Stimulated activated CD4-positive, alpha-beta T cell treated with anti-CD3 and anti-CD28 coated beads, Interleukin-12 subunit alpha, Interleukin-12 subunit beta, amount 100 ng/mL, for 48 hours (primary cell): ENCODE measurements around the gene RCHY1.
"Not testable (repeated sequence)": the region's sequence is repeated elsewhere in the genome, so short reads cannot be mapped to it uniquely, and the experiment has no call there.

Source experiments
- DNase-seq, 3 donors: peaks; one replicate each; pipeline ENCODE4 v3.0.0-alpha.2; 2020; ENCODE audit warnings: low read depth in 2 of 3, low spot score in 1 of 3

Gene RCHY1

DNA sequence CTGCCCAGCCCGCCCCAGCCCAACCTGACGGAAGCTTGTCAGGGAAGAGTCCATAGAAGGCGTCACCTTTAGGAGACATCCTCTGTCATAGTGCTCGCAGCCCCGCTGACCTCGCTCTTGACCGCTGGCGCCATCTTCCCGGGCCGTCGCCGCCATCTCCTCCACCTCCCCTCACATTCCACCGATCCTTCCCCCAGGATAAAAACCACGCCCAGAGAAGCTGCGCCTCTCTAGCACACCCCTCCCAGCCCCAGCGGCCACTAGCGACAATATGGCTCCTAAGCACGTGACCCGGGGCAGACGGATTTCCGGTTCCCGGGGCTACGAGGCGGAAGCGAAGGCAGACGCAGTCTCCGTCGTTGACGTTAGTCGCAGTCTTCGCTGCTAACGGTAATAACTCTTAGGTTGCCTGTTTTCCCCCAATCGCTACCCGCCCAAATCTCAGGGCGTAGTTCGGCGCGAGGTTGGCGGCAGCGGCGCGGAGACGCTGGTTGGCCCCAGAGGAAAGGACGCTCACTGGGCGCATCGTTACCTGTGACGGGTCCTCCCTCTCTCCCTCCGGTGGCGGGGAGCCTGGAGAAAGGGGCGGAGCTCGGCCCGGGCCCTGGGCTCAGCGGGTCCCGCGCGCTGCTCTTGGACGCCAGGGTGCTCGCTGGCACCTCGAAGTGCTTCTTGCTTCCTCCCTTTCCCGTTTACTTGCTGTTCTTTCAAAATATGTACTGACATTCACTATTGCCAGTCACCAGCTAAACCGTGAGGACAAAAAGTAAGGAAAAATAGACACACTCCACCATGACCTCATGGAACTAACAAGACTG is at the start of gene RCHY1, which contains the start of gene THAP6:
RCHY1 (minus strand) TSS at position 273 of the 818 bp plus-strand sequence; CDS start at position 156, 117 bp downstream.
THAP6 (plus strand) TSS at position 343 of the 818 bp plus-strand sequence. CDS start 980 bp downstream, outside the sequence.
- peak; percentile 87 to 89 (median 87) for DNase-seq

GRCh38 chr4:75561789-75562188 is 47.6 kb upstream of the RCHY1 start:
- DNase-seq: no peak

- DNase-seq: no peak
Observed at GRCh38 chr4:75557696-75558095, 43.5 kb upstream of the RCHY1 start.

DNA sequence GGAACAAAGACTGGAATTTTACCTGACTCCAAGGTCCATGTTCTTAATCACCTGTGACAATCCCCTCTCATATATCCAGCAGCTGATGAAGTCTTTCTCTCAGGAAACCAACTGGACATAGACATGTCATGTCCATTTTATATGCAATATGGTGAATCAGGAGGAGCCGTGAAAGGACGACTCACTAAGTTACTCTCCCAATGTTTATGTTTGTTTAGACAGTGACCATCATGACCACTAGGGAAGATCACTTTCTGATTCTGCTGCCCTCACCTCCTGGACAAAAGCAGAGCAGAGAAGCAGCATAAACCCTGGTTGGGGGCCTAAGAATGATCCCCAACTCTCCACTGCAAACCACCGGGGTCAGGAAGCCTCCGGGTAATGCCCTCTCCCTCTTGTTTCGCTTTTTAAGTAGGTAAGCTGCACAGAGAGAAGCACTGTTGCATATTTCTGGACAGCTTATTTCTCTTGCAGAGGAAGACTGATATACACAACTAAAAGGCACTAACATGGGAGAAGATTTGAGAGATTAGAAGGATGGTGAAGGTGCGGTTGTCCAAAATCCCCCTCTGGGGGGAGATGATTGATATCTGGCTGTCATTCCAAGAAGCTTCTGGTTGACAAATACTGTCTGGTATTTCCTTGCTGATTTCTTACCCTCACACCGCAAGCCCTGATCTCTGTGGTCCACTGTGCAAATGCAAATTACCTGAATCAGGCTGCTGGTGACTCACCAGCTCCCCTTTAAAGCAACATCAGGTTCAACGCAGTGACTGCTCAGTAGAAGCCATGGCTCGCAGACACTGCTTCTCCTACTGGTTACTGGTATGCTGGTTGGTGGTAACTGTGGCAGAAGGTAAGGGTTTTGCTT is 41.3 kb upstream of the RCHY1 start, which contains the start of gene ODAPH:
ODAPH (plus strand) TSS at position 773 of the 871 bp plus-strand sequence; CDS start at position 790, 17 bp downstream.
- DNase-seq: peak in 2 of 3 donors; percentile 6 to 13

- DNase-seq: no peak
Observed at GRCh38 chr4:75552452-75552851, 38.2 kb upstream of the RCHY1 start.

GRCh38 chr4:75549019-75549418 is 34.8 kb upstream of the RCHY1 start:
- DNase-seq: no peak

DNA sequence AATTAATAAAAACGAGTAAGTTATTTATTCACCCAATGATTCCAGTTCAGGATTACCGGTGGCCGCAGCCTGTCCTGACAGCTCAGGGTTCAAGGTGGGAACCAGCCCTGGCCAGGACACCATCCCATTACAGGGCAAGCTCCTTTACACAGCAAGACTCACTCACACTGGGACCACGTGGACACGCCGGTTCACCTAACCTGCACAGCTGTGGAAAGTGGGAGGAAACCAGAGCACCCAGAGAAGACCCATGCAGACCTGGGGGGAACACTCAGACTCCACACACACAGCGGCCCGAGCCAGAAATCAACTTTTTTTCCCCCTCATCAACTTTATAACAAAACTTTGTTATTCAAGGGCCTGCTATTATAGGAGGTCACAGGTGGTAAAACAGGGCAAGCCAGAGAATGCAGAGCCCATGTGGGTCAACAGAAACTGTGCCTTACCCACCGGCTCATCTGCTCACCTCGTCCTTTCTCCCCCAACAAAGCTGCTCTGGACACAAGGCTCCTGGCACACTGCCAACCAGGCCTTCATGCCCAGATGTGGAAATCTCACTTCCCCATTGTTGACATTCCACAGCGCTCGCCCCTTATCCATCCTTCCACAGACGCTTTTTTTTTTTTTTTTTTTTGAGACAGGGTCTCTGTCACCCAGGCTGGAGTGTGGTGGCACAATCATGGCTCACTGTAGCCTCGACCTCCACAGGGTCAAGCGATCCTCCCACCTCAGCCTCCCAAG is 33.6 kb upstream of the RCHY1 start:
- no peak for DNase-seq

DNA sequence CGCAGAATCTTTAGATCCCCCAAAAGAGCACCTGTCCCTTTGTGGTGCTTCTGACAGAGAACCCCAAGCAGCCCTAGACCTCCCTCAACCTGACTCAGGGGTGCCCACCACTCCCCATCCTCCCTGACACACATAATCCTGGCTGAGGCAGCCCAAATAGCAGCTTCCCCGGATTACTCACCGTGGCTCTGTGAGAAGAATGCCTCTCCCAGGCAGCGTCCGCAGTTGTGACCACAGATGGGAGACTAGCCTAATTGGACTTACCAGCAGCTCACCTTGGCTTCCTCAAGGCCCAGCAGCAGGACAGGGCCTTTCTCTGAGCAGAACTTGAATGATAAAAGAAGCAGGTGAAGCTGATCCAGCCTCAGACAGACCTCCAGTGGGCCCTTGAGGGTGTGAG is 31.3 kb upstream of the RCHY1 start:
- no peak for DNase-seq

DNA sequence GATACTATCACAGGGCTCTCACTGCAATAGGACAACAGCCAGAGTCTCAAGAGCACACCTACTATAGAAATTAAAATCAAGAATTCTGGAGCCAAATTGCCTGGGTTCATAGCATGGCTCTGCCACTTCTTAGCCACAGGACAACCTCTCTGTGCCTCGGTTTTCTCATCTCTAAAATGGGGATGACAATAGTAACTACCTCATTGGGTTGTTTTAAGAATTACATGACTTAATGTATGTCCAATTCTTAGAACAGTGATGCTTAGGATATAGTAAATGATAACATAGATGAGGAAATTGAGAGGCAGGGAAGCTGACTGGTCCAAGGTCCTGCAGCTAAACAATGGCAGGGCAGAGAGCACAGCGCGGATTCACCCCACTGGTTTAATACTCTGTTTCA is 30.7 kb upstream of the RCHY1 start:
- DNase-seq: no peak

DNA sequence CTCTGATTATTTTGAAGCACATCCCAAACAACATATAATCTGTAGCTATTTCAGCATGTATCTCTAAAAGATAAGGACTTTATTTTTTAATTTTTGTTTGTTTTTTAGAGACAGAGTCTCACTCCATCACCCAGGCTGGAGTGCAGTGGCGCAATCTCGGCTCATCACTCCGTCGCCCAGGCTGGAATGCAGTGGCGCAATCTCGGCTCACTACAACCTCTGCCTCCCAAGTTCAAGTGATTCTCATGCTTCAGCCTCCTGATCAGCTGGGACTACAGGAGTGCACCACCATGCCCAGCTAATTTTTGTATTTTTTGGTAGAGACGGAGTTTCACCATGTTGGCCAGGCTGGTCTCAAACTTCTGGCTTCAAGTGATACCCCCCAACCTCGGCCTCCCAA is 30.0 kb upstream of the RCHY1 start:
- not testable (repeated sequence) for DNase-seq

- DNase-seq: no peak
Observed at GRCh38 chr4:75542824-75543223, 28.6 kb upstream of the RCHY1 start.

GRCh38 chr4:75537308-75537707 is 23.1 kb upstream of the RCHY1 start:
- not testable (repeated sequence) for DNase-seq

DNA sequence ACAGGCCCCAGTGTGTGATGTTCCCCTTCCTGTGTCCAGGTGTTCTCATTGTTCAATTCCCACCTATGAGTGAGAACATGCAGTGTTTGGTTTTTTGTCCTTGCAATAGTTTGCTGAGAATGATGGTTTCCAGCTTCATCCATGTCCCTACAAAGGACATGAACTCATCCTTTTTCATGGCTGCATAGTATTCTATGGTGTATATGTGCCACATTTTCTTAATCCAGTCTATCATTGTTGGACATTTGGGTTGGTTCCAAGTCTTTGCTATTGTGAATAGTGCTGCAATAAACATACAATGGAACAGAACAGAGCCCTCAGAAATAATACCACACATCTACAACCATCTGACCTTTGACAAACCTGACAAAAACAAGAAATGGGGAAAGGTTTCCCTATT is 19.7 kb upstream of the RCHY1 start:
- DNase-seq: not testable (repeated sequence)

DNA sequence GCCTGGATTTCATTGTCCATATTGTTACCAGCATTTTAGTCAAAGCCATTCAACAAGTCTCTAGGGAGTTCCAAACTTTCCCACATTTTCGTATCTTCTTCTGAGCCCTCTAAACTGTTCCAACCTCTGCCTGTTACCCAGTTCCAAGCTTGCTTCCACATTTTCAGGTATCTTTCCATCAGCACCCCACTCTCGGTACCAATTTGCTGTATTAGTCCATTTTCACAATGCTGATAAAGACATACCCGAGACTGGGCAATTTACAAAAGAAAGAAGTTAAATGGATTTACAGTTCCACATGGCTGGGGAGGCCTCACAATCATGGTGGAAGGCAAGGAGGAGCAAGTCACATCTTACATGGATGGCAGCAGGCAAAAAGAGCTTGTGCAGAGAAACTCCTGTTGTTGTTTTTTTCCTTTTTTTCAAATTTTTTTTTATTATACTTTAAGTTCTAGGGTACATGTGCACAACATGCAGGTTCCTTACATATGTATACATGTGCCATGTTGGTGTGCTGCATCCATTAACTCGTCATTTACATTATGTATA is 19.2 kb upstream of the RCHY1 start:
- DNase-seq: not testable (repeated sequence)

- DNase-seq: not testable (repeated sequence)
Observed at GRCh38 chr4:75531536-75532143, 17.4 kb upstream of the RCHY1 start.

DNA sequence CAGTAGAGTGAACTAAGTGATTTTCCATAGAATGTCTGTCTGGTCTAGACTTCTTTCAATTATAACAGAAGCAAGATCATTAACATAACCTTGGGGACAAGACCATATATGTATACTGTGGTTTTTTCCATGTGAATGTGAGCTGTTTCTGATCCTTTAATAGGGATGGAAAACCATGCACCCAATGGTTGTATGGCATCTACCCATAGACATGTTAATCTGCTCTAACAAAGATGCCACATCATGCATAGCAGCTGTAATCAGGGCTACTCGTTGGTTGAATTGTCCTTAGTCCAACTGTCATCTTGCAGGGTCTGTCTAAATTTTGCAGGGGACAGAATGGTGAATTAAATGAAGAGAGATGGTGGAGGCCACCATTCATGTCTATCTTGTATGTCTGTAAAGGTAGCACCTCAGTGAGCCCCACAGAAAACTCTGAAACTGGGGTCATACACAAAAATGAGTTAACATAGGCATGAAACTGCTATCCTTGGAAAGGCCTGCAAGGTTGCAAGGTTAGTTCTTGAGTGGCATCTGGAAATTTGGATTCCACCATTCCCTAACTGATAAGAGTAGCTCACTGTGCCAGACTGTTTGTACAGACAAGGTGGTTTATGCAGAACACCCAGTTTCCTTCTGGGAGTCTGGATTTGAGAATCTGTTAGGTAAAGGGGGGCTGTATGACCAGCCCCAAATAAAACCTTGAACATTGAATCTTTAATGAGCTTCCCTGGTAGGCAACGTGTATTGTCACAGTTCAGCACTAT is 16.5 kb upstream of the RCHY1 start:
- no peak for DNase-seq

- DNase-seq: no peak
Observed at GRCh38 chr4:75527482-75527881, 13.3 kb upstream of the RCHY1 start.

DNA sequence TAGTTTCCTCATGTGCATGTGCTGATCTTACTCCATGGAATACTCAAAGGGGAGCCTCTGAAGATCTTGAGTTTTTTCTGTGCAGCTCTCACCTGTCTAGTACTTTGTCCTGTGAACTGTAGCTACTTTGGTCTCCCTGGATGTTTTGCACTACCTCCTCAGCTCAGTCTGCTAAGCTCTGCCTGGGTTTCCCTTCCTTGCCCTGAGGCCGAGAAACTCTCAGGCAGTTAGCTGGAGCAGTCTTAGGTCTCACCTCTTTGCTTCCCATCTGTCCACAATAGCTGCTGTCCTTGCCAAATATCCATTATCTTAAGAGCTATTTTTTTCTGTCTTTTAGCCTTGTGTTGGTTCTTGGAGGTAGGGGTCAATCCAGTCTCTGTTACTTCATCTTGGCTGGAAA is 11.7 kb upstream of the RCHY1 start:
- no peak for DNase-seq

DNA sequence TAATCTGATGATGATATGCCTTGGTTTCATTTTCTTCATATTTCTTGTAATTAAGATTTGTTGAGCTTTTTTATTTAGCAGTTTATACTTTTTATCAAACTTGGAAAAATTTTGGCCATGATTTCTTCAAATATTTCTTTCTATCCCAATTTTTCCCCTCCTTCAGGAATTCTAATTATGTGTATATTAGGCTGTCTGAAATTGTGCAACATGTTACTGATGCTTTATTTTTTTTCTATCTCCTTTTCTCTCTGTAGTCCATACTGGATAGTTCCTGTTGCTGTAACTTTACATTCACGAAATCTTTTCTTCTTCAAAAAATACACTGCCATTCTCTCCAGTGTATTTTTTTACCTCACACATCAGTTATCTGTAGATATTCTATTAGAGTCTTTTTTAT is 10.9 kb upstream of the RCHY1 start:
- DNase-seq: no peak

GRCh38 chr4:75519452-75519851 is 5.2 kb upstream of the RCHY1 start:
- not testable (repeated sequence) for DNase-seq
